Measurements from ENCODE around the gene PKP4.

- no peak for TF ChIP-seq EZH2 (IDR thresholded peaks at IDR 0.05; ENCODE audit: borderline replicate concordance, low read depth, low read length, poor library complexity, severe bottlenecking)
- TF ChIP-seq CTCF (conservative IDR thresholded peaks at IDR 0.05; ENCODE audit: low read depth, low read length), result no peak
These were observed 103.5 kb downstream of the PKP4 start for GRCh38 chr2:158560259-158560658.

Measured in A673 (cell line).